ENCODE data around the gene HNRNPAB.
A peak's percentile ranks its signal among the peaks of the same experiment; 100 is the strongest.

Gene HNRNPAB

GRCh38 chr5:178202541-178202940 lies 1.8 kb upstream of the HNRNPAB start:
- no peak for TF ChIP-seq ZFX (IDR thresholded peaks at IDR 0.05; ENCODE audit: borderline replicate concordance)
- no peak for TF ChIP-seq CTCF (IDR thresholded peaks at IDR 0.05)
- H3K27ac ChIP-seq: no peak overlapping the region

GRCh38 chr5:178203670-178204181 lies 607 bp upstream of the HNRNPAB start:
- peak overlapping the region; percentile 97 for H3K27ac ChIP-seq
- no peak for TF ChIP-seq CTCF (IDR thresholded peaks at IDR 0.05)

- TF ChIP-seq CTCF (IDR thresholded peaks at IDR 0.05): peak; percentile 17; the same call in 1 of the 2 replicates
- TF ChIP-seq ZFX (IDR thresholded peaks at IDR 0.05; ENCODE audit: borderline replicate concordance): no peak
Observed at GRCh38 chr5:178204935-178205748, 809 bp downstream of the HNRNPAB start.

GRCh38 chr5:178205749-178206047 lies 1.4 kb downstream of the HNRNPAB start:
- H3K27ac ChIP-seq: peak overlapping the region; percentile 97
- TF ChIP-seq CTCF (IDR thresholded peaks at IDR 0.05) (no peak), ZFX (IDR thresholded peaks at IDR 0.05; ENCODE audit: borderline replicate concordance) (no peak)

More at GRCh38 chr5:178204935-178205748, 809 bp downstream of the HNRNPAB start:
- H3K27ac ChIP-seq: peak overlapping the region; percentile 97

- peak overlapping the region; percentile 97 for H3K27ac ChIP-seq
- no peak for TF ChIP-seq CTCF (IDR thresholded peaks at IDR 0.05)
- no peak for TF ChIP-seq ZFX (IDR thresholded peaks at IDR 0.05; ENCODE audit: borderline replicate concordance)
Observed at GRCh38 chr5:178206166-178207101, 2.1 kb downstream of the HNRNPAB start.

GRCh38 chr5:178207183-178207916 lies 3.0 kb downstream of the HNRNPAB start:
- H3K27ac ChIP-seq: peak overlapping the region; percentile 97
- TF ChIP-seq ZFX (IDR thresholded peaks at IDR 0.05; ENCODE audit: borderline replicate concordance): no peak
- TF ChIP-seq CTCF (IDR thresholded peaks at IDR 0.05): no peak

Data from 22Rv1 (cell line).